Retinal pigment epithelial cell (primary cell): ENCODE measurements around the gene LRP8.

Experiments used
- DNase-seq: peaks from one replicate; pipeline ENCODE4 v3.0.0-alpha.2; 2010; ENCODE audit warnings: low read depth
- H3K4me3 ChIP-seq: 2 replicates; pipeline ENCODE4 v1.5.1; 2011; ENCODE audit warnings: mild to moderate bottlenecking, low read length, control low read depth, moderate library complexity
- TF ChIP-seq, protein P1 (sequence below): conservative IDR thresholded peaks from 2 replicates; pipeline ENCODE4 v1.5.1; 2011; ENCODE audit warnings: low read depth, low read length, control low read depth, inconsistent platforms

Gene LRP8

DNA sequence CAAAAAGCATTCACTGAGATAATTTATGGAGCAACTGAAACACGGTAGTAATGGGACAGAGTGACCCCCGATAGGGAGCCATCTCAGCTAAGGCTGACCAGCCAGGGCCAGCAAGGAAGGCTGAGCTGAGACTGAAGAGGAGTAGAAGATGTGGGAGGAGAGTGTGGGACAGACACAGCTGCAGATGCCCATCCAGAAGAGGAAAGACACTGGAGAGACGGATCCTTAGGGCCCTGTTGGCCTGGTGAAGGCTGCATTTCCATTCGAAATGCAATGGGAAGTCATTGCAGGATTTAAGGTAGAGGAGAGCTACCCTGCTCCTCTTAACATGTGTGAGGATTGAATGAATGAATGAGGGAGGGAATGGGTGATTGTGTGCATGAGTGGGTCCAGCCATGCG is 44.0 kb upstream of the LRP8 start:
- TF ChIP-seq, protein P1, sequence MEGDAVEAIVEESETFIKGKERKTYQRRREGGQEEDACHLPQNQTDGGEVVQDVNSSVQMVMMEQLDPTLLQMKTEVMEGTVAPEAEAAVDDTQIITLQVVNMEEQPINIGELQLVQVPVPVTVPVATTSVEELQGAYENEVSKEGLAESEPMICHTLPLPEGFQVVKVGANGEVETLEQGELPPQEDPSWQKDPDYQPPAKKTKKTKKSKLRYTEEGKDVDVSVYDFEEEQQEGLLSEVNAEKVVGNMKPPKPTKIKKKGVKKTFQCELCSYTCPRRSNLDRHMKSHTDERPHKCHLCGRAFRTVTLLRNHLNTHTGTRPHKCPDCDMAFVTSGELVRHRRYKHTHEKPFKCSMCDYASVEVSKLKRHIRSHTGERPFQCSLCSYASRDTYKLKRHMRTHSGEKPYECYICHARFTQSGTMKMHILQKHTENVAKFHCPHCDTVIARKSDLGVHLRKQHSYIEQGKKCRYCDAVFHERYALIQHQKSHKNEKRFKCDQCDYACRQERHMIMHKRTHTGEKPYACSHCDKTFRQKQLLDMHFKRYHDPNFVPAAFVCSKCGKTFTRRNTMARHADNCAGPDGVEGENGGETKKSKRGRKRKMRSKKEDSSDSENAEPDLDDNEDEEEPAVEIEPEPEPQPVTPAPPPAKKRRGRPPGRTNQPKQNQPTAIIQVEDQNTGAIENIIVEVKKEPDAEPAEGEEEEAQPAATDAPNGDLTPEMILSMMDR, result no peak
- no peak for DNase-seq
- H3K4me3 ChIP-seq, result no peak overlapping the region

DNA sequence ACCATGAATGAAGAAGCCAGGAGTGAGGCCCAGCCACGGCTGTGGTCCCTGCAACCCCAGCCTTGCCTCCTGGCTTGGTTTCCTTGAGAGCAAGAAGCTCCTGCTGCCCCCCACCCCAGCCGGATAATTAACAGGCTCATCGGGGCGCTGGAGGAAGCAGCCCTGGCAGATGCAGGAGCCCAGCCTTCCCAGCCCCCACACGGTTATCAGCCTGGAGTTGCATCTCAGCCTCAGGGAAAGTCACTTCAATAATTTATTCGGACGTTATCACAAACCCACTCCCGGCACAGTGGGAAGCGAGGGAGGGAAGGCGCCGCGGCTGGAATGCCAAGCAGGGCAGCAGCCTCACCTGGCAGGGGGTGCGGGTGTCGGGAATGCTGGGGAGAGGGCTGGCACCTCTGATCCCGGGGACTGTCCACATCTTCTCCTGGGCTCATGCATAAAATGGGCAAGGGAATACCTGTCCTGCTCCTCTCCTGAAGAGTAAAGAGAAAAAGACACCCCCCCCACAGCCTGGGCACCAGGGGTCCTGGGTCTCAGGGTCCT is 43.3 kb upstream of the LRP8 start:
- TF ChIP-seq, protein P1, result no peak
- H3K4me3 ChIP-seq, result no peak overlapping the region
- DNase-seq, result no peak

DNA sequence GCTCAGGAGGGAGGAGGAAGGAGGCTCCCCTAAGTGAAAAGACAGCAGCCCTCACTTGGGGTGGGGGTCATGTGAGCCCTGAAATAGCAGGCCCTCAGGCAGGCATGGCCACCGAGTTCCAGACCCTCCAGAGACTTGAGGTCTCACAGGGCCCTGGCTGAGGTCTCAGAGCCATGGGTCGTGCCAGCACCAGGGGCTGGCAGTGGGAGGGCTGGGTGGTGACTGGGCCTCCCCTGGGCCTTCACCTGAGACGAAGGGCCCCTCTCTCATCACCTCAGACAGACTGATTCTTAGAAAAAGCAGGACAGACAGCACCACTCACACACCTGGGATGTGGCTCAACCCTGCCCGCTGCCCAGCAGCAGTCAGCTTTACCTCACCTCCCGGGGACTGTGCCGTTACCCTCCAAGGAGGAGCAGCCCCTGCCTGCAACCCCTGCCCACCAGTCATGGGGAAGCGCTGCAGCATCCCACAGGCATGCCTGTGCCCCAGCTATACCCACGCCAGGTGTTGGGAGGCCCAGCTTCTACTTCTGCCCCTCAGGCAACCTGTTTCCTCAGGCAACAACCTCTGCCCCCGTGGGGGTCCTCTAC is 42.6 kb upstream of the LRP8 start:
- TF ChIP-seq, protein P1, result no peak
- H3K4me3 ChIP-seq, result no peak overlapping the region
- DNase-seq, result no peak

DNA sequence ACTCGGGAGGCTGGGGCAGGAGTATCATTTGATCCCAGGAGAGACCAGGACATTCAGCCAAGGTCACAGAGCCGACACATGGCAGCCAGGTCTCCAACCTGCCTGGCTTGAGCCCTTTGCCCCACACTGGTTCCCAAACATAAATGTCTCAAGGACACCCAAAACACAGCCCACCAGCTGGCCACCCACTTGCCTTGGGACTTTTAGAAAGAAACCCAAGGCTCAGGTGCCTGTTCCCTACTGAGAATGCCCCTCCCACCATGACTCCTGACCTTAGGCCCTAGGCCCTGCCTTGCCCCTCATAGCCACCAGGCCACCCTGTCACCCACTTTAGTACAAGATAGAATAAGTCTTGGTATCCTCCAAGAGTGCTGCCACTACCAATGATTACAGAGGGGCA is 41.9 kb upstream of the LRP8 start:
- TF ChIP-seq, protein P1, result no peak
- H3K4me3 ChIP-seq, result no peak overlapping the region
- DNase-seq, result no peak

DNA sequence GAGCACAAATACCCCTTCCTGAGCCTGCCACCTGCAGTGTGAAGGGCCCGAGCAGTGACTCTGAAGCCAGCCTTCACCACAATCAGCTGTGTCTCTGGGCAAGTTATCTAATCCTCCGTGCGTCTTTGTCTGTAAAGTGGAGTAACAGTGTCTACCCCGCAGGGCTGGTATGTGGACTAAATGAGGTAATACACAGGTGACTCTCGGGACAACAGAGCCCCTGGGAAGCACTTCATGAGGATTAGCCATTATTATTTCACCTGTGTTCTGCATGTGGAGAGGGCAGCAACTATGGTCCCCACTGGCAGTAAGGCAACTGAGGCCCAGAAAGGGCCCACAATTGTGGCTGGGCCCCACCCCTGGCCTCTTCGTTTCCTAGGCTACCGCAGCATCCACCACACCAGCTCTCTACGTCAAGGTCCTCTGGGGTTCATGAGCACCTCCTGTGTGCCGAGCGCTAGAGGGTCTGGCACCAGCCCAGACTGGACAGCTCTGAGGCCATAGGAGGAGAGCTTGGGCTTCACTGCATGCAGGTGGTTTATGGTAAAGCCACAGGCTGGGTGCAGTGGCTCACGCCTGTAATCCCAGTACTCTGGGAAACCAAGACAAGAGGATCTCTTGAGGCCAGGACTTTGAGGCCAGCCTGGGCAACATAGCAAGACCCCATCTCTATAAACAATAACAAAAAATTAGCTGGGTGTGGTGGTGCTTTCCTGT is 41.3 kb upstream of the LRP8 start:
- no peak for DNase-seq
- no peak overlapping the region for H3K4me3 ChIP-seq
- TF ChIP-seq, protein P1, result no peak

DNA sequence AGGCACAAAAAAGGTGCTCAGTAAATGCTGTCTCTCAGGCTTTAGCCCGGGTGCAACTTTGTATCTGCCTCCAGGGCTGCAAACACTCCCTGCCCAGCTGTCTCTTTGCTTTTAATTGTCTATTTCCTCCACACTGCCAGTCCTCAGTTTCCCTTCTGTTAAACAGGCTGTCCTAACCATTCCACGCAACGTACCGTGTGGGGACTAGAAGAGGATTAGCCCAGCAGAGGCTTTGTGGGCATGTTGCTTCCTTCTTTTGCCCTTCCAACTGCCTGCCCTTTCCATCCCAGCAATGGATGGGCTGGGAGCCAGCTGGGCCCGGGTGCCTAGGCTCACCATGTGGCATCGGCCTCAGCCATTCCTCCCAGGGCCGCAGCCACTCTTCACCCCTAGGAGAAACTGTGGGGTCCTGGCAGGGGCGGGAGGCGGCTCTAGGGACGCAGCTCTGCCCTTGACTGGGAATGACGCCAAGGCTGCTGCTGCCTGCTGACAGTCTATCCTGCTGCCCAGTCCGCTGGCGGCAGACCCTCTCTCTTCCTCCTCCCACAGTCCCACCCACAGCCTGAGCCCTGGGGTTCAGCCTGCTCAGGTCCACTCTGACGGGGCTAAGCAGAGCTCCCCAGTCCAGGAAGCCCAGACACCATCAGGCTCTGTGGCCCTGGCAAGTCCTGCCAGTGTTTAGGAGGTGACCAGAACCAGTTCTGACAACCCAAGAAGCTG is 40.6 kb upstream of the LRP8 start:
- H3K4me3 ChIP-seq, result no peak overlapping the region
- TF ChIP-seq, protein P1, result no peak
- DNase-seq, result no peak
